IMR-90 (cell line): ENCODE results near the gene HIVEP3.

Experiments used
- MAFK ChIP-seq: IDR thresholded peaks from 2 replicates; pipeline ENCODE4 v1.6.1; 2012; ENCODE audit warnings: low read depth, low read length, improper control_type of control experiment
- POLR2A ChIP-seq: IDR thresholded peaks from 2 replicates; pipeline ENCODE4 v1.6.1; 2012; ENCODE audit warnings: mild to moderate bottlenecking, low read depth, low read length
- RAD21 ChIP-seq: IDR thresholded peaks from 2 replicates; pipeline ENCODE4 v1.6.1; 2012; ENCODE audit warnings: low read length, improper control_type of control experiment
- TF ChIP-seq, protein P1 (sequence below): fragments of 150-350 bp; IDR thresholded peaks from 2 replicates; pipeline ENCODE4 v1.6.1; 2017; ENCODE audit warnings: mild to moderate bottlenecking, antibody characterized with exemption, low read length, low read depth
- TF ChIP-seq, protein P2 (sequence below): conservative IDR thresholded peaks from 2 replicates; pipeline ENCODE4 v1.5.1; 2012; ENCODE audit warnings: mild to moderate bottlenecking, low read depth, low read length, improper control_type of control experiment

GRCh38 chr1:41939194-41939593 is 20.5 kb upstream of the HIVEP3 start:
- TF ChIP-seq, protein P1, sequence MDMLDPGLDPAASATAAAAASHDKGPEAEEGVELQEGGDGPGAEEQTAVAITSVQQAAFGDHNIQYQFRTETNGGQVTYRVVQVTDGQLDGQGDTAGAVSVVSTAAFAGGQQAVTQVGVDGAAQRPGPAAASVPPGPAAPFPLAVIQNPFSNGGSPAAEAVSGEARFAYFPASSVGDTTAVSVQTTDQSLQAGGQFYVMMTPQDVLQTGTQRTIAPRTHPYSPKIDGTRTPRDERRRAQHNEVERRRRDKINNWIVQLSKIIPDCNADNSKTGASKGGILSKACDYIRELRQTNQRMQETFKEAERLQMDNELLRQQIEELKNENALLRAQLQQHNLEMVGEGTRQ: no peak
- no peak for TF ChIP-seq POLR2A
- TF ChIP-seq, protein P2, sequence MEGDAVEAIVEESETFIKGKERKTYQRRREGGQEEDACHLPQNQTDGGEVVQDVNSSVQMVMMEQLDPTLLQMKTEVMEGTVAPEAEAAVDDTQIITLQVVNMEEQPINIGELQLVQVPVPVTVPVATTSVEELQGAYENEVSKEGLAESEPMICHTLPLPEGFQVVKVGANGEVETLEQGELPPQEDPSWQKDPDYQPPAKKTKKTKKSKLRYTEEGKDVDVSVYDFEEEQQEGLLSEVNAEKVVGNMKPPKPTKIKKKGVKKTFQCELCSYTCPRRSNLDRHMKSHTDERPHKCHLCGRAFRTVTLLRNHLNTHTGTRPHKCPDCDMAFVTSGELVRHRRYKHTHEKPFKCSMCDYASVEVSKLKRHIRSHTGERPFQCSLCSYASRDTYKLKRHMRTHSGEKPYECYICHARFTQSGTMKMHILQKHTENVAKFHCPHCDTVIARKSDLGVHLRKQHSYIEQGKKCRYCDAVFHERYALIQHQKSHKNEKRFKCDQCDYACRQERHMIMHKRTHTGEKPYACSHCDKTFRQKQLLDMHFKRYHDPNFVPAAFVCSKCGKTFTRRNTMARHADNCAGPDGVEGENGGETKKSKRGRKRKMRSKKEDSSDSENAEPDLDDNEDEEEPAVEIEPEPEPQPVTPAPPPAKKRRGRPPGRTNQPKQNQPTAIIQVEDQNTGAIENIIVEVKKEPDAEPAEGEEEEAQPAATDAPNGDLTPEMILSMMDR: no peak
- TF ChIP-seq MAFK: no peak
- TF ChIP-seq RAD21: no peak
